HG02759 (cell line): ENCODE data around the gene JARID2.
"Not testable (repeated sequence)": the region's sequence is repeated elsewhere in the genome, so short reads cannot be mapped to it uniquely, and the experiment has no call there.

Experiments used
- ATAC-seq: cut with Tn5 transposase; IDR thresholded peaks from one replicate; pipeline ENCODE4 v1.9.1; 2021; ENCODE audit warnings: mild to moderate bottlenecking, moderate library complexity; ENCODE audit not compliant: unreplicated experiment

Gene JARID2

DNA sequence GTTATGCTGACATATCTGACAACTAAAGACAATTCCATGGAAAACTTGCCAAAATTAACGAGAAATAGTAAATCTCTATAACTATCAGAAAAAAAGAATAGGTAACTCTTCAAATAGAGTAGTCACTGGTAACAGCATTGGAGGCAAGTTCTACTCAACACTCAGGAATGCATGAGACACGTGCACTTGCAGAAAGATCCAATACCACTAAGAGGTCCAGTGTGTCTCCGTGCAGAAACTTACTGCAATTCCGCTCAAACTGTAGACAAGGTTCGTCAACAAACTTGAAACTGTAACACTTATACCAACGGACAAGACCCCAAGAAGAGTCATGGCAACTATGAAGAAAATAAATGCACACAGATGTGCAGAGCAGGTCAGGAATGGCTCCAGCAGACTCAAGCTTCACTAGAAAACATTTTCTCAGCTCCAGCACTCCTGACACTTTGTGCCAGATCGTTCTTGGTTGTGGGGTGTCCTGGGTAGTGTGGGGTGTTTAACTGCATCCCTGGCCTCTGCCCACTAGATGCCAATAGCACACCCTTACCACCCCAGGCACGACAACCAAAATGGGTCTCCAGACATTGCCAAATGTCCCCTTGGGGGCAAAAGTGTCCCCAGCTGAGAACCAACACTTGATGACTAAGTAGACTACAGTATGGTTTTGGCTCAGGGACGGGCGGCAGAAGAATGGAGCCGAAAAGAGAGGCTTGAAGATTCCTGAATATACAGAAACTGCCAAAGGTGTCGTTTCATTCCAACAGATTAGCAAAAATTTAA is 282.2 kb downstream of the JARID2 start:
- ATAC-seq: no peak

DNA sequence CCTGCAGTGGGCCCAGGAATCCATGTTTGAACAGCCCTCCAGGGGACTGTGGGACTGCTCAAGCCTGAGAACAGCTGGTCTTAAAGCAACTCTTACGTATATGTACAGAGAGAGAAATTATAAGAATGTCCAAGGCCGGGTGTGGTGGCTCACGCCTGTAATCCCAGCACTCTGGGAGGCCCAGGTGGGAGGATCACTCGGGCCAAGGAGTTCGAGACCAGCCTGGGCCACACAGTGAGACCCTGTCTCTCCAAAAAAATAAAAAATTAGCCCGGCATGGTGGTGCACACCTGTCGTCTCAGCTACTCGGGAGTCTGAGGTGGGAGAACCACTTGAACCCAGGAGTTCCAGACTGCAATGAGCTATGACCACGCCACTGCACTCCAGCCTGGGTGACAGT is 283.0 kb downstream of the JARID2 start:
- no peak for ATAC-seq

DNA sequence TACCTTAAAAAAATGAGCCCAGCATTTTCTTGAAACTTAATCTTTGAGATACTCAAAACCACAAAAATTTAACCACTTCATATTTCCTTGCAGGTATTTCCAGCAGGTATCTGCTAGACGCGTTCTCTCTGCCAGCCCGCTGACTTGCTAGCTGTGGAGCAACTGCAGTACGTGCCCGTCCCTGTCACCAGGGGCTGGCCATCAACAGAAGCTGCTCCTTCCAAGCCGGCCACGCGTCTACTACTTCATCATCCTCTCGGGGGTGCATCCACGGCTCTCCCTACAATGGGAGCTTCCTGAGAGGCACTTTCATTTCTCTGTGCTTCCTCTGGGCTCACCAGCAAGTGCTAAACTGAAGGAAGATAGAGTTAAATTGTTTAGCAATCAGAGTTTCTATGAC is 284.5 kb downstream of the JARID2 start:
- ATAC-seq: no peak

DNA sequence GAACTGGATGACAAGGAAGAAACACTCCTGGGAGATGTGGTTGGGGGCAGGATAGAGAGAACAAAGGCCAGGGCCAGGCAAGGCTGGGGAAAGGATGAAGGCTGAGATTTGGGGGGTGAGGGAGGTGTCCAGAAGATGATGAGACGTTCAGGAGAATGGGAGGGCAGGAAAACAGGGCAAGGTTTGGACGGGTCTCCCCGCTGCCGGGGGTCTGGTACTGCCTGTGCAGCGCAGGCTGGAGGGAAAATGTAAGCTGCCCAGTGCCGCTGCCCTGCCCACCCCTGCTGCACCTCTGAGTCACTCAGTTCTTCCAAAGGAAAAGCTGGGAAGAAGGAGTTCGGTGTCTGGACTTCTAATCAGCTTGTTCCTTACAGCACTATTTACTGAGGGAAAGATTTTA is 286.1 kb downstream of the JARID2 start:
- ATAC-seq: no peak

DNA sequence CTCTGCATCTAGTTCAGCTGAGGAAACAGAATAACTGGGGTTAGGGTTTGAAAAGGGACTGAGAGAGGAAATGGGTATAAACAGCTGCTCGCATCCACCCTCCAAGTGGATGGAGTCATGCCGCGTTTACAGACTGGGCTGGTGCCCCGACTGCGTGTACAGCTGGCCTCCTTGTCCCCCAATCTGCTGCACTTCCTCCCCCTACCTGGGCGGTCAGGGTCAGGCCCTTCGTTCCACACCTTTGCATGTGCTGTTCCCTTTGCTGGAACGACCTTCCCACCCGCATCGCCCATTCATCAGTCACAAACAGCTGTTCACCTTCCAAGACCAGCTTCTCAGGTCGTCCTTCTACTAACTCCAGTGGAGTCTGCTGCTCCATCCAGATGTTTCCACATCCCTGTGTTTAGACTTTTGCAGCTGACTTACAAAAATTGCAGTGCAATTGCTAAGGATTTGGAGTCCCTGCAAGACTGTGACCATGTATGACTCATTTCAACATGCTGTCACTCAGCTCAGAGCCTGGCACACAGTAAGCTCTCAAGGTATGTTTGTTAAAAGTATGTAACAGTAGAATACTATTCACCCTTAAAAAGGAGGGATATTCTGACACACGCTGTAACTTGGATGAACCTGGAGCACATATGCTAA is 287.6 kb downstream of the JARID2 start:
- ATAC-seq: no peak

DNA sequence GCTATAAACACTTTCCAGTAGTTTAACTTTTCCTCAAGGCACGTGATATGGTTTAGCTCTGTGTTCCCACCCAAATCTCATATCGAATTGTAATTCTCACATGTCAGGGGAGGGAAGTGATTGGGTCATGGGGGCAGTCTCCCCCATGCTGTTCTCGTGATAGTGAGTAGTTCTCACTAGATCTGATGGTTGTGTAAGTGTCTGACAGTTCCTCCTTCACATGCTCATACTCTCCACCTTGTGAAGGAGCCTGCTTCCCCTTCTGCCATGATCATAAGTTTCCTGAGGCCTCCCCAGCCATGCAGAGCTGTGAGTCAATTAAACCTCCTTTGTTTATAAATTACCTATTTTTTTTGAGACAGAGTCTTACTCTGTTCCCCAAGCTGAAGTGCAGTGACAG is 289.1 kb downstream of the JARID2 start:
- no peak for ATAC-seq

DNA sequence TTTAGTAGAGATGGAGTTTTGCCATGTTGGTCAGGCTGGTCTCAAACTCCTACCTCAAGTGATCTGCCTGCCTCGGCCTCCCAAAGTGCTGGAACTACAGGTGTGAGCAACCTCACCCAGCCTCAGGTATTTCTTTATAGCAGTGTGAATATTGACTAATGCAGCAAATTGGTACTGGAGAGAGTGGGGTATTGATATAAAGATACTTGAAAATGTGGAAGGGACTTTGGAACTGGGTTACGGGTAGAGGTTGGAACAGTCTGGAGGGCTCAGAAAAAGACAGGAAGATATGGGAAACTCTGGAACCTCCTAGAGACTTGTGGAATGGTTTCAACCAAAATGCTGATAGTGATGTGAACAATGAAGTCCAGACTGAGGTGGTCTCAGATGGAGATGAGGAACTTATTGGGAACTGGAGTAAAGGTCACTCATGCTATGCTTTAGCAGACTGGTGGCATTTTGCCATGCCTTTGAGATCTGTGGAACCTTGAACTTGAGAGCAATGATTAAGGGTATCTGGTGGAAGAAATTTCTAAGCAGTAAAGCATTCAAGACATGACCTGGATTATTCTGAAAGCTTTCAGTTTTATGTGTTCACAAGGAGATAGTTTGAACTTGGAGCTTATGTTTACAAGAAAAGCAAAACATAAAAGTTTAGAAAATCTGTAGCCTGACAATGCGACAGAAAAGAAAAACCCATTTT is 289.8 kb downstream of the JARID2 start:
- ATAC-seq: no peak

DNA sequence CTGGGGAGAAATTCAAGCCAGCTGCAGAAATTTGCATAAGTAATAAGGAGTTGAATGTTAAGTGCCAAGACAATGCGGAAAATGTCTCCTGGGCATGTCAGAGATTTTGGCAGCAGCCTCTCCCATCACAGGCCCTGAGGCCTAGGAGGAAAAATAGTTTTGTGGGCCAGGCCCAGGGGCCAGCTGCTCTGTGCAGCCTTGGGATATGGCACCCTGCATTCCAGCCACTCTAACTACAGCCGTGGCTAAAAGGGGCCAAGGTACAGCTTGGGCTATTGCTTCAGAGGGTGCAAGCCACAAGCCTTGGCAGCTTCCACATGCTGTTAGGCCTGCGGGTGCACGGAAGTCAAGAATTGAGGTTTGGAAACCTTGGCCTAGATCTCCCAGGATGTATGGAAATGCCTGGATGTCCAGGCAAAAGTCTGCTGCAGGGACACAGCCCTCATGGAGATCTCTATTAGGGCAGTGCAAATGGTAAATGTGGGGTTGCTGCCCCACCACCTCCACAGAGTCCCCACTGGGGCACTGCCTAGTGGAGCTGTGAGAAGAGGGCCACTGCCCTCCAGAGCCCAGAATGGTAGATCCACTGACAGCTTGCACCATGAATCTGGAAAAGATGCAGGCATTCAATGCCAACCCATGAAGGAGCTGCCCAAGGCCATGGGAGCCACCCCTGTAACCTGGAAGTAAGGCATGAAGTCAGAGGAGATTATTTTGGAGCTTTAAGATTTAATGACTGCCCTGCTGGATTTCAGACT is 290.5 kb downstream of the JARID2 start:
- ATAC-seq: no peak

DNA sequence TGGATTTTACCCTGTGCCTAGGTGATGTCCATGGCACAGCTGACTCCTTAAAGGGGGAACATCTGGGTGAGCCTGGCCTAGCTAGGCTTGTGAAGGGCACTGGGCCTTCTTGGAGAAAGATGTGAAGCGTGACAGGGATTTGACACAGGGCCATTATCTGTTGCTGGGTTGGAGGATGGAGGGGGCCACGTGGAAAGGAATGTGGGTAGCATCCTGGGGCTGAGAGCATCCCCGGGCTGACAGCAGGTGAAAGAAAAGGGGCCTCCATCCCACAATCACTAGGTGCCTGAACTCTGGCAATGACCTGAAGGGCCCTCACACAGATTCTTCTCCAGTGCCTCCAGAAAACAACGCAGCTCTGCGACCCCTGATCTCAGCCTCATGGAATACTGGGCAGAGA is 292.2 kb downstream of the JARID2 start:
- no peak for ATAC-seq

DNA sequence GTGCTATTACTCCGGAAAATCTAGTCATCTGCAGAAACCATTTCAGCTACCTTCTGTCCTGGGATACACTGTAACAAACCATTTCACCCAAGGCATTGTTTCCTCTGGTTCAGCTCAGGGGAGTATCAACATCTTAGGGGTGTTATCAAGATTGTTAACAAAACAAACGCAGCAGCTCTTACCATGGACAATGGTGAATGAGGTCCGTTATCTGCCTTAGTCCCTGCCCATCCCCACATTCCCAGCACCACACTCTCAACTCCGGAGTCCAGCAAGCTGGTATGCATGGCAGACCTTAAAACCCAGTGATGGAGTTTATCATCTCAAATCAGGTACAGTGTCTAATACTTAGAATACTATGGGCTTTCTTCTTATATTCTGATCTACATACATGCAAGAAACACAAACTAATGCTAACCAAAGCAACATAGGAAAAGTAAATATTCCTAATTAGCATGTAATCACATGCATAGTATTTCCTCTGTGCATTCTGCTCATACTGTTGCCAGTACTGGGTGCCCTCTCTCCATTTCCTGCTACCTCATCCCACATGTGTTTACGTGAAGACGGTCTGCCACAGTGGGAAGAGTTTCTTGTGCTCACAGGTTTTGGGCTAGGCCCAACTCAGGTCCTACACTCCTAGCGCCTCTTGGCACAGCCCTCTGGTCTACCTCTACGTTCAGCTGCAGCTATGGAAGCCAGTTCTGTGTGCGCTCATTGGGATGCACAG is 293.1 kb downstream of the JARID2 start:
- no peak for ATAC-seq

DNA sequence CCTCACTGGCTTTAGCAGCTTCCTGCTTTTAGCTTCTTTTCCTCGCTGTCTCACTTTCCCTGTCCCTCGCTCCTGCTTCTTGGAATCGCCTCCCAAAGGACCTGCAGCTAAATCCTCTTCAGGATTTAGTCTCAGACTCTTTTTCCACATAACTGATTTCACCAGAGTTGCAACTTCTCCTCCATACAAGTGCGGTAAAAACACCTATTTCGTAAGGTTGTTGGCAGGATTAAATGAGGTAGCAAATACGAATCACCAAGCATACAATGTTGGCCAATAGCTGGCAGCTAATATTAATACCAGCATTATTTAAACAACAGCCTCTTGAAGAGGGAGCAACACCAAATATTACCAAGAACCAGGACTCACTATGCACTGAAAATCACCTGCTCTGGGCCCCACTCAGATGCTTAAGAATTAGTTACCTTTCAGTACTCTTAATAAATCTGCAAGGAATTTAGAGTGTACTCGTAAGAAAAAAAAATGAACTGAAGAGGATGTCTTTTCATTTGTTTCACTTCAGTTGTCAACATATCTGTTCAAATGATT is 293.9 kb downstream of the JARID2 start:
- no peak for ATAC-seq

DNA sequence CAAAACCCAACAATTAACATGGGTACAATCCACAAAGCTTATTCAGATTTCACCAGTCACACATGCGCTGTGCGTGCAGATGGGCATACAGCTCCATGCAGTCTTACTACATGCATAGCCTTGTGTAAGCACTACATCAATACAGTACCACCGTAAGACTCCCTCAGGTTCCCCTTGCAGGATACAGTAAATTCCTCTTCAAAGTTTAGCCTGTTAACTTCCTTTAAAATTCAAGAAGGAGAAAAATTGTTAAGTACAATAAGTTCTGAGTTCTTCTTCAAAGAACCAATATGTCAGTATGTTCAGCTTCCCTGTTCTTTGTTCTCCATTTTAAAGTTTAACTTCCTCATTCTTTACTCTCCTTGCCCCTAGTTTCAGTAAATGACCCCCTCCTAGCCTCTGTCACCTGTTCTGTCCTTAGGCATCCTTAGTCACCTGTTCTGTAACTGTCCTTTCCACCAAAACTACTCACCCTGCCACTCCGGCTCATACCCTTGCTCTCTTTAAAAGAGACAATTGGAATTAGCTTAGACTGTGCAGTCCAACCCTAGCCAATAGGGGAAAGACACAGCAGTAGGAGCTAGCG is 297.6 kb downstream of the JARID2 start:
- ATAC-seq: not testable (repeated sequence)

DNA sequence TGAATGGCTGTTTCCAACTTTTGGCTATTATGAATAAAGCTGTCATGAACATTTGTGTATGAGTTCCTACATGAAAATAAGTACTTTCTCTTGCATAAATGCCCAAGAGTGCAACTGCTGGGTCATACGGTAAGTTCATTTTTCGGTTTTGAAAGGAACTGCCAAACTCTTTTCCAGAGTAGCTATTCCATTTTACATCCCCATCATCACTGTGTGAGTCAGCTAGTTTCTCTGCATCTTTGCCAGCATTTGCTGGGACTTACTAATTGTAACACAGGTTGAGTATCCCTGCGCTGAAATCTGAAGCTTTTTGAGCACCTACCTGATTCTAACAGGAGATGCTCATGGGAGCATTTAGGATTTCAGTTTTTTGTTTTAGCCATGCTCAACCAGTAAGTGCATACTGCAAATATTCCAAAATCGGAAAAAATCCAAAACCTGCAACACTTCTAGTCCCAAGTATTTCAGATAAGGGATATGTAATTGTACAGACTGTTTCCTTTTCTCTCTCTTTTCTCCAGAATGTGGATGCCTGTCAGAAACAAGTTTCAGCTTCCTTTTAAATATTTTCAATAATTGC is 298.5 kb downstream of the JARID2 start:
- no peak for ATAC-seq

DNA sequence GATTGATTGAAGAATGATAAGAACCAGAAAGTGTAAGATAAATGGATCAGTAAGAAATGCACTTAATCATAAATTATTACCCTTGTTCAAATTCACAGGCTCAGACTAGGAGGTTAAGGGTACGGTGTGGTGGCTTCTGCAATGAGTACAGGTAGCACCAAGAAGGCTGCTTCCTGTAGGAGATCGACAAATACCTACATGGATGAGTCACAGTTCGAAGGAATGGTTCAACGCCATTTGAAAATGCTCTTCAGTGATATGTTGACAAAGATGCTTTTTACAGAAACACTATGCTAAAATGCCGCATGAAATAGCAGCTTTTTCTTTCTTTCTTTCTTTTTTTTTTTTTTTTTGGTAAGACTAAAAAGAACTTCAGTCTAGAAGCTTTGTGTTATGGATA is 300.7 kb downstream of the JARID2 start:
- no peak for ATAC-seq

DNA sequence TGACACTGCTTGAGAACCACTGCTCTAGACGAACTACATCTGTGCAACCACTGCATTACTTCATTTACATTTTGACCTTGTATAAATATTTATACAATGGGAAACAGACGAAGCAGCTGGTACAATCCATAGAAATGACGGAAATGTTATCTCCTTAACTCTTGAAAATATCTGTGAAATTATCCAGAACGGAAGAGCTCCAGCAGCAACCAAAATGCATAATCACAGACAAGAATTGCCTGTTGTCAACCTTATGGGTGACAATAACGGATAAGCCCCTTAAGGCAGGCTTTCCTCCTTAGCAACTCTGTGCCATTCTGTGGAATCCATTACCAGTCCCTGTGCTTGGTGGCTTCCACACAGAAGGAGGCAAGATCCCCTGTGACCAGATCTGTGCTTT is 301.5 kb downstream of the JARID2 start:
- ATAC-seq: no peak

DNA sequence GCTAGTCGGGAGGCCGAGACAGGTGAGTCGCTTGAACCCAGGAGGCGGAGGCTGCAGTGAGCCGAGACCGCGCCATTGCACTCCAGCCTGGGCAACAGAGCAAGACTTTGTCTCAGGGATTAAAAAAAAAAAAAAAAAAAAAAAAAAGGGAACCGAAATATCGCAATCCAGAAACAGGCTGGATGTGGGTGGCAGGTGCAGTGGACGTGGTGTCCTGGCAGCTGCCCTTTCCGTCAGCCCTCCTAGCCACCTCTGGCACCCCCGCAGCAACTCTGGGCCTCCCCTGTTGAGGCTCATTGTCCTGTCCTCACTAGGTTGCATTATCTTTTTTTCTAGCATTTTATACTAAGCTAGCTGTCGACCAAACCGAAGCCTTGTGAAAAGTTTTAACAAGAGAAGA is 303.5 kb downstream of the JARID2 start:
- no peak for ATAC-seq

DNA sequence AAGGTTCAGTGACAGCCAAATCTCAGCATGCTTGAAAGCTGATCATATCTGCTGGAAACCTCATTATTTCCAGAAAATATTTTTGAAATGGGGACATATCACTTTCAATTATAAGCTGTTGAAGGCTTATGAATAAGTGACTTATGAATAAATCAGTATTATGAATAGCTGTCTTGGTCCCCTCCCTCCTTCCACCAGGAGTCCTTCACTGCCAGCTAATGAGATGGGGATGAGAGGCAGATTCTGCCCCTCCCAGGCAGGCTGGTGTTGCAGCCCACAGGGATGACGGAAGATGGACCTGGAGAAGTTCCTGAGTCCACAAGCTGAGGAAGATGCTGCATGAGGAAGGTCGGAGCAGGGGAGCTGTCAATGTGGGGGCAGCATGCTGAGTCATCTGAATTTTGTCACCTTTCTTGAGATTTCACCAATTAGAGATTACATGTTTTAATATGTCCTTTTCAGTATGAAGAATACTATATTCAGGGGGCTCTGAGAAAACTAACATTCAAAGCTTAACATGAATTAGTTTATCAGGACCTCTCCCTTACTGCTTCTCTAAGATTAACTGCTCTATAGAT is 304.8 kb downstream of the JARID2 start:
- no peak for ATAC-seq

DNA sequence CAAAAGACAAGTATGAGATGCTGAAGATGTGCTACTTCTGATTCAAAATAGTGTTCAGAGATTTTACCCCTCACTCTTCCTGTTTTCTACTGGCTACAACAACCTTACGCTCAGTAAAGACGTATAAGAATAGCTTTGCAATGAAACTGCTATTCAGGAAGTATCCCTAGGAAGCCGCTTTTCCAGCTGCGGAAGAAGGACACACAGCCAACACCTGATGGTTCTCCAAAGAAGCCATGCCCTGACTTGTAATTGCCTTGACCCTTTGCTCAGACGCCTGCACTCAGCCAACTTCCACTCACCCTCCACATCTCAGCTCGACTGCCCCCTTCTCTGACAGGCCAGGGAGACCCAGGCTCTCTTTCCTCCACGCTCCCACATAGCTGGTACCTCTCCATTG is 305.4 kb downstream of the JARID2 start:
- no peak for ATAC-seq

DNA sequence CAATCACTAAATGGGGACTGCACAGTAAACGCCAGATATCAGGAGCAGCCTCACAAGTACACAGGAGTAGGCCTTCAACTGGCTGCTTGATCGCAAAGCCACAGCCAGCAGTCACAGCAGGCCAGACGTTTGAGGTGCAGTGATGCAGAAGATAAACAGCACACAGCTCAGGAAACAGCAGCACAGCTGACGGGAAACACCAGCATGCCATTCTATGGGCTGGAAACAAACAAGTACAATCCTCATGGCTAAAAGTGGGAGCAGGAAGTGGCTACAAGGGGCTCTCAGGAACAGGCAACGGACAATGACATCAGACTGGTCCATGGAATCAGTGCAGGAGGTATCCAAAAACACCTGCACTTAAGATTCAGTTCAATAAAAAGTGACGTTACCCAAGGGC is 305.9 kb downstream of the JARID2 start:
- no peak for ATAC-seq
